GM19240 (cell line): ENCODE data around the gene GP1BB.

Experiments
- DNase-seq: peaks from one replicate; pipeline ENCODE4 v3.0.0; 2011; ENCODE audit warnings: low spot score; ENCODE audit not compliant: insufficient read length

GP1BB gene

GRCh38 chr22:19766240-19766510 lies 42.8 kb downstream of the GP1BB start:
- no peak for DNase-seq

- DNase-seq: no peak
These were observed 43.4 kb downstream of the GP1BB start for GRCh38 chr22:19766511-19767426.

- DNase-seq: no peak
These were observed 44.3 kb downstream of the GP1BB start for GRCh38 chr22:19767427-19768341.

GRCh38 chr22:19769393-19769715 lies 46.0 kb downstream of the GP1BB start:
- no peak for DNase-seq

- no peak for DNase-seq
These were observed 47.2 kb downstream of the GP1BB start for GRCh38 chr22:19770349-19771220.

GRCh38 chr22:19772422-19772672 lies 49.0 kb downstream of the GP1BB start:
- no peak for DNase-seq

GRCh38 chr22:19772673-19773469 lies 49.5 kb downstream of the GP1BB start:
- DNase-seq: no peak

GRCh38 chr22:19773470-19774040 lies 50.2 kb downstream of the GP1BB start:
- no peak for DNase-seq
